GM19463 (cell line): ENCODE data around the gene ZNF331.

Source experiments
- ATAC-seq: cut with Tn5 transposase; IDR thresholded peaks from one replicate; pipeline ENCODE4 v1.9.1; 2021; ENCODE audit warnings: mild to moderate bottlenecking, moderate library complexity; ENCODE audit not compliant: unreplicated experiment

The ZNF331 gene

GRCh38 chr19:53555352-53555751, 17.4 kb downstream of the ZNF331 start:
- ATAC-seq, result no peak

GRCh38 chr19:53571339-53571738, 33.4 kb downstream of the ZNF331 start:
- no peak for ATAC-seq

GRCh38 chr19:53576941-53577653, 39.2 kb downstream of the ZNF331 start:
- no peak for ATAC-seq

- ATAC-seq, result no peak
Observed at GRCh38 chr19:53577968-53578367, 40.0 kb downstream of the ZNF331 start.

- ATAC-seq, result no peak
Observed at GRCh38 chr19:53579518-53579917, 41.6 kb downstream of the ZNF331 start.

- no peak for ATAC-seq
Observed at GRCh38 chr19:53580871-53581835, 43.2 kb downstream of the ZNF331 start.

- ATAC-seq, result no peak
Observed at GRCh38 chr19:53581871-53582279, 43.9 kb downstream of the ZNF331 start.

- ATAC-seq, result no peak
Observed at GRCh38 chr19:53583181-53583580, 45.2 kb downstream of the ZNF331 start.

- ATAC-seq, result no peak
Observed at GRCh38 chr19:53586277-53586691, 48.3 kb downstream of the ZNF331 start.

- no peak for ATAC-seq
Observed at GRCh38 chr19:53594811-53595509, 57.0 kb downstream of the ZNF331 start.

- no peak for ATAC-seq
Observed at GRCh38 chr19:53595510-53595867, 57.5 kb downstream of the ZNF331 start.

- no peak for ATAC-seq
Observed at GRCh38 chr19:53596056-53596455, 58.1 kb downstream of the ZNF331 start.

- ATAC-seq, result no peak
Observed at GRCh38 chr19:53597023-53597422, 59.1 kb downstream of the ZNF331 start.

- ATAC-seq, result no peak
Observed at GRCh38 chr19:53598361-53598760, 60.4 kb downstream of the ZNF331 start.

- no peak for ATAC-seq
Observed at GRCh38 chr19:53600217-53600616, 62.3 kb downstream of the ZNF331 start.

GRCh38 chr19:53606031-53606430, 68.1 kb downstream of the ZNF331 start:
- ATAC-seq, result no peak

- ATAC-seq, result no peak
Observed at GRCh38 chr19:53608381-53608780, 70.4 kb downstream of the ZNF331 start.

- ATAC-seq, result no peak
Observed at GRCh38 chr19:53612762-53613526, 75.0 kb downstream of the ZNF331 start.

- ATAC-seq, result no peak
Observed at GRCh38 chr19:53621885-53622740, 84.2 kb downstream of the ZNF331 start.
